ENCODE measurements around the gene COL20A1. TPM values are rescaled to one million over a fixed set of nuclear protein-coding genes. Genes with fewer than 3 reads are reported as not detected.

Gene COL20A1
- total RNA-seq, 1 experiment from 2014 or later = 0.23 TPM

DNA sequence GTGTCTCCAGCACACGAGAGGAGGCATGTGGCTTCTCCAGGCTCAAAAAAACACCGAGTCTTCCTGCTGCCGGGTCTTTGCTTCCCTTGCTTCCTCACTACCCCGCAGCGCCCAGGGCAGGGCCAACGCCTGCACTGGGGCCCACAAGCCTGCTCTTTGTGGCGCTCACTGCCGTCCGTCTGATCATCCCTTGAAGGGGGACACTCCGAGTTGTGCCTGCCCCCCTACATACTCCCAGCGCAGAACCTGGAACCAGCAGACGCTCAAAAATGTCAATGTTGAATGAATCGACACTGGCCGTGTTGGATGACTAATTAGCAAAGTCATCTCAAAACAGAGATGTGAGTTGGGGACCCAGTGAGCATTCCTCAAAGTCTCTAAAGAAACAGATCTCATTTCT, 28.5 kb upstream of the COL20A1 start:
- ATAC-seq = no peak
- no peaks in the 10 kb centered on the region for H3K36me3 ChIP-seq (ENCODE audit: control insufficient read depth, insufficient read depth, low read length)
- H3K27me3 ChIP-seq (ENCODE audit: control insufficient read depth, insufficient read depth, low read length) = no peaks in the 10 kb centered on the region
- no peaks in the 10 kb centered on the region for H3K4me1 ChIP-seq (ENCODE audit: control insufficient read depth, insufficient read depth, low read length)
- CTCF ChIA-PET = no interaction called here
- intact Hi-C loops (cut with micrococcal nuclease; ENCODE audit: unreplicated experiment) = no loop called here
- in situ Hi-C loops (cut with HindIII; ENCODE audit: low pct_unique_long_range_greater_than_20kb, low sequenced_read_pairs) = no loop called here
- H3K4me3 ChIP-seq (ENCODE audit: low read depth in 2 of 2, low read length in 2 of 2) = no peak overlapping the region
- POLR2A ChIA-PET = no interaction called here
- H3K9me3 ChIP-seq (ENCODE audit: control insufficient read depth, insufficient read depth, low read depth, low read length) = no peaks in the 10 kb centered on the region
- no peak for DNase-seq (ENCODE audit: low read depth, low spot score)
- H3K27ac ChIP-seq (ENCODE audit: low read length) = no peak overlapping the region
- no peak for TF ChIP-seq SIN3A (IDR thresholded peaks at IDR 0.05; ENCODE audit: borderline replicate concordance, insufficient read depth, low read depth, low read length)
- TF ChIP-seq TCF7L2 (IDR thresholded peaks at IDR 0.05; ENCODE audit: low read depth, low read length) = no peak
- TF ChIP-seq, protein P1, sequence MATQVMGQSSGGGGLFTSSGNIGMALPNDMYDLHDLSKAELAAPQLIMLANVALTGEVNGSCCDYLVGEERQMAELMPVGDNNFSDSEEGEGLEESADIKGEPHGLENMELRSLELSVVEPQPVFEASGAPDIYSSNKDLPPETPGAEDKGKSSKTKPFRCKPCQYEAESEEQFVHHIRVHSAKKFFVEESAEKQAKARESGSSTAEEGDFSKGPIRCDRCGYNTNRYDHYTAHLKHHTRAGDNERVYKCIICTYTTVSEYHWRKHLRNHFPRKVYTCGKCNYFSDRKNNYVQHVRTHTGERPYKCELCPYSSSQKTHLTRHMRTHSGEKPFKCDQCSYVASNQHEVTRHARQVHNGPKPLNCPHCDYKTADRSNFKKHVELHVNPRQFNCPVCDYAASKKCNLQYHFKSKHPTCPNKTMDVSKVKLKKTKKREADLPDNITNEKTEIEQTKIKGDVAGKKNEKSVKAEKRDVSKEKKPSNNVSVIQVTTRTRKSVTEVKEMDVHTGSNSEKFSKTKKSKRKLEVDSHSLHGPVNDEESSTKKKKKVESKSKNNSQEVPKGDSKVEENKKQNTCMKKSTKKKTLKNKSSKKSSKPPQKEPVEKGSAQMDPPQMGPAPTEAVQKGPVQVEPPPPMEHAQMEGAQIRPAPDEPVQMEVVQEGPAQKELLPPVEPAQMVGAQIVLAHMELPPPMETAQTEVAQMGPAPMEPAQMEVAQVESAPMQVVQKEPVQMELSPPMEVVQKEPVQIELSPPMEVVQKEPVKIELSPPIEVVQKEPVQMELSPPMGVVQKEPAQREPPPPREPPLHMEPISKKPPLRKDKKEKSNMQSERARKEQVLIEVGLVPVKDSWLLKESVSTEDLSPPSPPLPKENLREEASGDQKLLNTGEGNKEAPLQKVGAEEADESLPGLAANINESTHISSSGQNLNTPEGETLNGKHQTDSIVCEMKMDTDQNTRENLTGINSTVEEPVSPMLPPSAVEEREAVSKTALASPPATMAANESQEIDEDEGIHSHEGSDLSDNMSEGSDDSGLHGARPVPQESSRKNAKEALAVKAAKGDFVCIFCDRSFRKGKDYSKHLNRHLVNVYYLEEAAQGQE (IDR thresholded peaks at IDR 0.05; ENCODE audit: insufficient read depth in 1 of 2, low read depth in 2 of 2, low read length in 1 of 2) = no peak
- TF ChIP-seq POLR2AphosphoS5 (IDR thresholded peaks at IDR 0.05; ENCODE audit: low read depth, low read length) = no peak
- no peak for TF ChIP-seq CTCF (IDR thresholded peaks at IDR 0.05)
- no TSS peak for BruUV-seq (replicated peaks)

DNA sequence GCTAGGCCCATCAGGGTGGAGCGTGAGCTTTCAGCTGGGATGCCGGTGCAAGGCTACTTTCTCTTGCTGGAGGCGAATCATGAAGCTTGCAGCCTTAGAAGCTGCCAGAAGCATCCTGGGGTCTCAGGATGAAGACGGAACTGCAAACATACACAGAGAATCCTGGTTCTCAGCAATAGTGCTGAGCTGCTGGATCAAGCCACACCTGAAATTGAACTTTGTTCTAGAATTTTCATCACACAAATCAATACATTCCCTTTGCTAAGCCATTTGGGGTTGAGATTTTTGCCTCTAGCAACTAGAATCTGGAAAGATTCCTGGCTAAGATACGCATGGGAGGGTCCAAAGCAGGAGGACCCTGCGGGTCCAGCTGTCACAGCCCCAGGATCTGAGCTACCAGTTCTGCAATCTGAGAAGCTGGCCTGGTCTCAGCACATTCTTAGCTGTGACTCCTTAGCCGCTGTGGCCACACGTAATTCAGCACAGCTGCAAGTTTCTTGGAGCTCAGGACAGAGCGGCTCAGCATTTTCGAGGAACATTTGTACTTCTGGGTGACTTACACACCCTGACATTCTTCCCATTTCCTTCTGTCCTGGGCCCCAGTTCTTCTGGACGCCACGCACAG, 27.0 kb upstream of the COL20A1 start:
- POLR2A ChIA-PET = interaction anchor here (0.5 kb wide), 1 partner anchor 60 kb away, joined by 9 read pairs; no protein-coding TSS in a partner anchor
- TF ChIP-seq TCF7L2 (IDR thresholded peaks at IDR 0.05; ENCODE audit: low read depth, low read length) = no peak
- no peak for TF ChIP-seq CTCF (IDR thresholded peaks at IDR 0.05)
- TF ChIP-seq SIN3A (IDR thresholded peaks at IDR 0.05; ENCODE audit: borderline replicate concordance, insufficient read depth, low read depth, low read length) = no peak
- TF ChIP-seq POLR2AphosphoS5 (IDR thresholded peaks at IDR 0.05; ENCODE audit: low read depth, low read length) = no peak
- TF ChIP-seq, protein P1 (IDR thresholded peaks at IDR 0.05; ENCODE audit: insufficient read depth in 1 of 2, low read depth in 2 of 2, low read length in 1 of 2) = no peak
- in situ Hi-C loops (cut with HindIII; ENCODE audit: low pct_unique_long_range_greater_than_20kb, low sequenced_read_pairs) = no loop called here

More for the DNA sequence above, 27.0 kb upstream of the COL20A1 start:
- Histone ChIP-seq H3K36me3 (ENCODE audit: control insufficient read depth, insufficient read depth, low read length) (no peaks in the 10 kb centered on the region), H3K9me3 (ENCODE audit: control insufficient read depth, insufficient read depth, low read depth, low read length) (no peaks in the 10 kb centered on the region), H3K4me1 (ENCODE audit: control insufficient read depth, insufficient read depth, low read length) (no peaks in the 10 kb centered on the region), H3K27ac (ENCODE audit: low read length) (no peak overlapping the region), H3K27me3 (ENCODE audit: control insufficient read depth, insufficient read depth, low read length) (no peaks in the 10 kb centered on the region), H3K4me3 (ENCODE audit: low read depth in 2 of 2, low read length in 2 of 2) (no peak overlapping the region)
- CTCF ChIA-PET = no interaction called here
- ATAC-seq (no peak), DNase-seq (ENCODE audit: low read depth, low spot score) (no peak)
- BruUV-seq (replicated peaks) = no TSS peak
- intact Hi-C loops (cut with micrococcal nuclease; ENCODE audit: unreplicated experiment) = no loop called here
